GM18861 (cell line): Measurements from ENCODE around the gene HSD17B14.
"Not testable (repeated sequence)": the region's sequence is repeated elsewhere in the genome, so short reads cannot be mapped to it uniquely, and the experiment has no call there.

Source experiments
- ATAC-seq: cut with Tn5 transposase; IDR thresholded peaks from one replicate; pipeline ENCODE4 v1.9.1; 2021; ENCODE audit not compliant: unreplicated experiment

Gene HSD17B14

DNA sequence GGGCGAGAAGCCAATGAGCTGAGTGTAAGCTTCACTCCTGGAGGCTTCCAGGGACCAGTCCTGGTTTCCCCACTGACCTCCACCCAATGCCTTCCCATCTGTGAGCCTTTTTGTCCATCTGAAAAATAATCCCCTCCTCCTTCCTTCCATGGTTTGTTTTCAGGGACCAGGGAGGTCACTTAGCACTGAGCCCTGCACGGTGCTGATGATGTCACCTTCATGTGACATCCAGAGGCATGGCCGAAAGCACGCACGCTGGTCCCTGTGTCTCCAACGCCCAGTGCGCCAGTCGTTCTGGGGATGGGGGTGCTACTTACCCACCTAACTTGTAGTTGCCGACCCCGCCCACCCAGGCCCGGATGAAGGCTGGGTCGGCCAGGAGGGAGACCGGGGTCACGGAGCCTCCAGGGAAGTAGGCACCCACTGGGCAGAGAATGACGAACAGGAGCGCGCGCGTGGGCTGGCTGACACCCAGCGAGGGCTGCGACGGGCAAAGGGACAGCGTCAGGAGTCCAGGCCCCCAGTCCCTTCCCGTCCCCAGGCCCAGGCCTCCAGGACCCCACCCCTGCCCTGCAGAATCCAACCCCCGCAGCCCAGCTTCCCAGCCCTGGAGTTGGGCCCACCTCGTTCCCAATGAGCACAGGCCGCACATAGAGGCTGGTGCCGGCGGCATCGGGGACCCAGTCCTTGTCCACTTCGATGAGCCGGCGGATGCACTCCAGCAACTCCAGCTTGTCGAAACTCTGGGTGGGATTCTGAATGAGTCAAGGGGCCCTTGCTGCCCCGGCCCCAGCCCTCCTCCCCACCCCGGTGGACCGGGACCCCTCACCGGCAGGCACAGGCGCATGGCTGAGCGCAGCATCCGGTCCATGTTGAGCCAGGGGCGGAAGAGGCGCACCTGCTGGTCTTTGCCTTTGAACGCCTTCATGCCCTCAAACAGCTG is 36.7 kb downstream of the HSD17B14 start:
- ATAC-seq, result no peak

DNA sequence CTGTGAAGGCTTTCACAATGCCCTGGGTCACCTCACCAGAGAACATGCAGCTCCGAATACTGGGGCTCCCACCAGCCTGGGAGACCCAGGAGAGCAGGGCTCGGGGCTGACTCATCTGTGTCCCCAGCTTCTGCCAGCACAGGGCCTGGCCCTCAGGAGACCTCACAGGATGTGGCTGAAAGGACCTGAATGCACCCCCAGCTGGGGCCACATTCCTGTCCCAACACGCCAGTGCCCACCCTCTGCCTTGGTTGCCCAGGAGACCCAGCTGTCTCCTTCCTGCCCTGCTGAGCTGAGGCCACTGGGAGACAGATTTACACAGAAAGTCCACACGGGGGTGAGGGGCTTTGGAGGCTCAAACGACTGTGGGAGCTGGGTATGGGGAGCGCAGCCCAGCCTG is 37.4 kb downstream of the HSD17B14 start:
- no peak for ATAC-seq

- ATAC-seq, result no peak
Observed at GRCh38 chr19:48797103-48797502, 39.2 kb downstream of the HSD17B14 start.

GRCh38 chr19:48796298-48797083 is 39.8 kb downstream of the HSD17B14 start:
- no peak for ATAC-seq

DNA sequence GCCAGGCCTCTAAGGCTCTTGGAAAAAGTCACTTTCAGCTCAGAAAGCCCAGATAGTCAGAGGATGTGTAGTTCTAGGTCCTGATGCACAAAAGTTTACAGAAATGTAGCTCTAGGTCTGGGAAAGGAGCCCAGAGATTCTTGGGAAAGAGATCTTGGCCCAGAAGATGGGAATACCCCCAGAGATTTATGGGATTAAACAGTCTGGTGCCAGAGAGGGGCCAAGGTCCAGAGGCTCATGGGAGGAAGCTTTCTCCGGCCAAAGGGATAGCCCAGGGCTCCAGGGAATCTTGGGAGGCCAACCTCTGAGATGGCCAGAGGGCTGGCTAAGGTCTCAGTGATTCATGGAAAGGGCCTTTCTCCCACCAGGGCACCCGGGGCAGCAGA is 40.6 kb downstream of the HSD17B14 start:
- no peak for ATAC-seq

- ATAC-seq, result peak; percentile 75
Observed at GRCh38 chr19:48795055-48795684, 41.1 kb downstream of the HSD17B14 start.

DNA sequence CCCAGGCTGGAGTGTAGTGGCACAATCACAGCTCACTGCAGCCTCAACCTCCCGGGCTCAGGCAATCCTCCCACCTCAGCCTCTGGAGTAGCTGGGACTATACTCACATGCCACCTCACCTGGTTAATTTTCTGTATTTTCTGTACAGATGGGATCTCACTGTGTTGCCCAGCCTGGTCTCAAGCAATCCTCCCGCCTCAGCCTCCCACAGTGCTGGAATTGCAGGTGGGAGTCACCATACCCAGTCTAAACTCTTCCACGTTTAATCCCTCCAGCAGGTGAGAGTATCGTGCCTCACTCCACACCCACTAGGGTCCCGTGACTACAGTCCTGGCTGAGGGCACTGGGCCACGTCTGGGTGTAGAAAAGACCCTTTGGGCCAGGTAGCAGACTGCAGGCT is 42.0 kb downstream of the HSD17B14 start:
- ATAC-seq, result no peak

GRCh38 chr19:48793271-48793670 is 43.0 kb downstream of the HSD17B14 start:
- no peak for ATAC-seq

DNA sequence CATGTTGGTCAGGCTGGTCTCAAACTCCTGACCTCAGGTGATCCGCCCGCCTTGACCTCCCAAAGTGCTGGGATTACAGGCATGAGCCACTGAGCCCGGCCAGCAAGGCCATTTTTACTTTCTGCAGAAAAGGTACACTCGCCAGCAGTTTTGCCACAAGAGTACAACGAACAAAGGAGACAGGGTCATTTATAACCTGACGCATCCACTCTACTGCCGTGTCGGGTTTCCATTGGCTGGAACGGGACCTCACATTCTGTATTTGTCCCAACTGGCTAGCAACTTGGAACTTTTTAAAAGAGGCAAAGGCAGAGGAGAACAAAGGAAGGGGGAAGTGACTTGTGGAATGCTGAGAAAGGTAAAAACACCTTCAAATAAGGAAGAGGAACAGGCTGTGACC is 49.0 kb downstream of the HSD17B14 start:
- ATAC-seq, result not testable (repeated sequence)

DNA sequence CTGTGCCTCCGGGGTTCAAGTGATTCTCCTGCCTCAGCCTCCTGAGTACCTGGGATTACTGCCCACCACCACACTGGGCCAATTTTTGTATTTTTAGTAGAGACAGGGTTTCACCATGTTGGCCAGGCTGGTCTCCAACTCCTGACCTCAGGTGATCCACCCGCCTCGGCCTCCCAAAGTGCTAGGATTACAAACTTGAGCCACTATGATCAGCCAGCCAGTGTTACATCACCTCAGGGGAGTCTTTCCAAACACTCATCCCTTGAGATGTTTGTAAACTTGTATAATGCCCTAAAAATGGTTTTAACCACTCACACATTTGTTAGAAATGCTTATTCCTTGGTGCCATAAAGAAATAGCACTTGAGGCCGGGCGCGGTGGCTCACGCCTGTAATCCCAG is 49.9 kb downstream of the HSD17B14 start:
- ATAC-seq, result not testable (repeated sequence)

GRCh38 chr19:48784527-48784926 is 51.8 kb downstream of the HSD17B14 start:
- no peak for ATAC-seq

GRCh38 chr19:48780631-48781391 is 55.5 kb downstream of the HSD17B14 start:
- no peak for ATAC-seq

GRCh38 chr19:48779636-48780035 is 56.7 kb downstream of the HSD17B14 start:
- no peak for ATAC-seq

DNA sequence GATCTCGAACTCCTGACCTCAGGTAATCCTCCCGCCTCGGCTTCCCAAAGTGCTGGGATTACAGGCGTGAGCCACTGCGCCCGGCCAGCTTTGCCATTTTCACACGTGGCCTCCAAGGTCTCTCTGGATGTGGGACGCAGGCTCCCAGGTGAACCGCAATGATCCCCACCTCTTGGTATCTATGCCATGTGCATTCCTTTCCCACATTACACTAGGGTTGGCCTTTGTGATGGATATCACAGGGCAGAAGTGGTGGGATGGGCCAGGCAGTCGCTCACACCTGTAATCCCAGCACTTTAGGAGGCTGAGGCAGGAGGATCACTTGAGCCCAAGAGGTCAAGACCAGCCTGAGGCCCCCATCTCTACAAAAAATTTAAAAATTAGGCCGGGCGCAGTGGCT is 58.6 kb downstream of the HSD17B14 start:
- no peak for ATAC-seq

DNA sequence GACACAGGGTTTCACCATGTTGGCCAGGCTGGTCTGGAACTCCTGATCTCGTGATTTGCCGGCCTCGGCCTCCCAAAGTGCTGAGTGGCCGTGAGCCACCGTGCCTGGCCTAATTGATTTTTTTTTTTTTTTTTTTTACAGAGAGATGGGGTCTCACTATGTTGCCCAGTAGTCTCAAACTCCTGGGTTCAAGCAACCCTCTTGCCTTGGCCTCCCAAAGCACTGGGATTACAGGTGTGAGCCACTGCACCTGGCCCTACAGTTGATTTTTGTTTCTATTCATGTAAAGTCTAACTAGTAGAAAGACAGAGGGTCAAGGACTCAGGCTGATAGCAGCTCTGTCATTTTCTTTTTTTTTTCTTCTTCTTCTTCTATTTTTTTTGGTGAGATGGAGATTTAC is 59.2 kb downstream of the HSD17B14 start:
- ATAC-seq, result no peak

DNA sequence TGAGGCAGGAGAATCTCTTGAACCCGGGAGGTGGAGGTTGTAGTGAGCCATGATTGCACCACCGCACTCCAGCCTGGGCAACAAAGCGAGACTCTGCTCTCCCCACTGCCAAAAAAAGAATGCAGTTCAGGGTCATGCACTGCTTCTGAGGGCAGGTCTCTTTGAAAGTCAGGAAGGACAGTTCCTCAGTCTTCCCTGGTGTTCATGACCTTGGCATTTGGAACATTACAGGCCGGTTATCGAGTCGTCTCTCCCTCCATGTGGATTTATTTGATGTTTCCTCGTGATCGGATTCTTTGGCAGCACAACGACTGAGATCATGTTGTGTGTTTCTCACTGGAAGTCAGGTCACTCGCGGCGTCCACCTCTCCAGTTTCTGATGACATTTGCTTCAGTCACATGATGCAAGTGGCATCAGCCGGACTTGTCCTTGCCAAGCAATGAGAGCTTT is 63.8 kb downstream of the HSD17B14 start:
- ATAC-seq, result no peak

DNA sequence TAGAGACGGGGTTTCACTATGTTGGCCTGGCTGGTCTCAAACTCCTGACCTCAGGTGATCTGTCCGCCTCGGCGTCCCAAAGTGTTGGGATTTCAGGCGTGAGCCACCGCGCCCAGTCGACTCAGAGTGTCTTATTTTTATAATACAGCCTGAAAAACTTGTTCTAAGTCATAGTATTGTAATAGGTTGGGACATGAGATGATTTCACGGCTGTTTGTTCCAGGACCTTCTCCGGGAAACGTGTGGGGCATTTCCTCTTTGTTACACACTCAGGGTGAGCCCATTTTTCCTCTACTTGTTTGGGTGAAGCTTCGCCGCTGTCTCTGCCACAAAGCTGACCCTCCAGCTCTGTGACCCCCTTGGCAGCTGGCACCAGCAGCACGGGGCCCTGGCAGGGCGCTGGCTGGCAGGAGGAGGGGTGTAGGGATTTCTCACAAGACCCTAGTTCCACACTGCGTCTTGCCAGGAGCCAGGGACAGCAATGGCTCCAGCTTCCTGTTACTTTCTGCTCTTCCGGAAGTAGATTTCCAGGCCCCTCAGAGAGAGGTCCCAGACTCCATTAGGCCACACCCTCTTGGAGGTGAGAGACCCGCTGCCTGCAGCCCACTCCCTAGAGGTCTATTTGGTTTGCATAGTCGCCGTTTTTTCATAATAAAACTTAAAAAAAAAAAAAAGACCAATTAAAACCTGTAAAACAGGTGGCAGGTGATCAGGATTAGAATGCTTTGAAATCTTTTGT is 65.4 kb downstream of the HSD17B14 start:
- no peak for ATAC-seq

GRCh38 chr19:48770266-48770665 is 66.0 kb downstream of the HSD17B14 start:
- no peak for ATAC-seq

DNA sequence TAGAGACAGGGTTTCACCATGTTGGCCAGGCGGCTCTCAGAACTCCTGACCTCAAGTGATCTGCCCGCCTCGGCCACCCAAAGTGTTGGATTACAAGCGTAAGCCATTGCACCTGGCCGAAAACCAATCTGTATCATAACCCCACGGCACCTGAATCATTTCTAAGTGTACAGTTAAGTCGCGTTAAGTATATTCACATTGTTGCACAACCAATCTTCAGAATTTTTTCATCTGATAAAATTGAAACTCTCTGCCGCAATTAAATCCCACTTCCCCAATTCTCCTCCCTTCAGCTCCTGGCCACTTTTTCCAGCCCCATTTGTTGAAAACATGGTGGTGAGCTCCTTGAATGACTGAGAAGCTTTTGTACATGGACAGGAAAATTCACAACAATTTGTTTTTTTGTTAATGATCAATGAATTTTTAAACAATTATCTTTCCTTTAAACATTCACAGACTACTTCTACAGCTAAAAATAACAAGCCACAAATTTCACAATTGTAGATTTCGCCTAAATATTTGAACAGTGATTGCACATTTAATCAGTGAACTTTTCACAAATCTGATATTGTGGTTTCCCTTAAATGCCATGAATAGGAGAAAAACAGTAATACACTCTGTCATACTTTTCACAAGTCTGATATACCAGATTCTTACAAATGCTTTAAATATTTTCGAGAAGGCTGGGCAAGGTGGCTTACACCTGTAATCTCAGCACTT is 67.1 kb downstream of the HSD17B14 start:
- ATAC-seq, result no peak
